Measurements from ENCODE around the gene IFNAR1. TPM values are rescaled to one million over a fixed set of nuclear protein-coding genes. Genes with fewer than 3 reads are reported as not detected.

IFNAR1 gene
- total RNA-seq, 1 donor from 2014 or later = 42.8 TPM

DNA sequence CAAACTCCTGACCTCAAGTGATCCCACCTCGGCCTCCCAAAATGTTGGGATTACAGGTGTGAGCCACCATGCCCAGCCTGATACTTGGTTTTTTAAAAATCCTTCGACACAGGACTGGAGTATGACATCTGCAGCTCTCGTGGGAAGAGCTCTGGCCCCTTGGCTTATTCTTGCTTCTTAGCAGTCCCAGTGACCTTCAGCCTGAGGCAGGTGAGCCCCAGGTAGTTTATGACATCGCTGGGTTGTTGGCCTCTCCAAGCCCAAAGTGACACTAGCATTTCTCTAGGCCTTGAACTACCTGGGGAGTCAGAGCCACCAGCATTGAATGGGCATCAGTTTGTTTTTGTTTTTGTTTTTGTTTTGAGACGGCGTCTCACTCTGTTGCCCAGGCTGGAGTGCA lies 62.5 kb downstream of the IFNAR1 start:
- H3K36me3 Mint-ChIP-seq (ENCODE audit: unreplicated experiment) = no peaks in the 10 kb centered on the region
- DNase-seq (ENCODE audit: extremely low spot score, unreplicated experiment) = no peak
- H3K4me1 Mint-ChIP-seq (ENCODE audit: unreplicated experiment) = peaks cover 16% of the 10 kb centered on the region
- no peak overlapping the region for H3K4me3 Mint-ChIP-seq (ENCODE audit: unreplicated experiment)
- H3K27me3 Mint-ChIP-seq (ENCODE audit: unreplicated experiment) = no peaks in the 10 kb centered on the region
- no peak overlapping the region for H3K27ac Mint-ChIP-seq (ENCODE audit: unreplicated experiment)
- TF ChIP-seq, protein P1, sequence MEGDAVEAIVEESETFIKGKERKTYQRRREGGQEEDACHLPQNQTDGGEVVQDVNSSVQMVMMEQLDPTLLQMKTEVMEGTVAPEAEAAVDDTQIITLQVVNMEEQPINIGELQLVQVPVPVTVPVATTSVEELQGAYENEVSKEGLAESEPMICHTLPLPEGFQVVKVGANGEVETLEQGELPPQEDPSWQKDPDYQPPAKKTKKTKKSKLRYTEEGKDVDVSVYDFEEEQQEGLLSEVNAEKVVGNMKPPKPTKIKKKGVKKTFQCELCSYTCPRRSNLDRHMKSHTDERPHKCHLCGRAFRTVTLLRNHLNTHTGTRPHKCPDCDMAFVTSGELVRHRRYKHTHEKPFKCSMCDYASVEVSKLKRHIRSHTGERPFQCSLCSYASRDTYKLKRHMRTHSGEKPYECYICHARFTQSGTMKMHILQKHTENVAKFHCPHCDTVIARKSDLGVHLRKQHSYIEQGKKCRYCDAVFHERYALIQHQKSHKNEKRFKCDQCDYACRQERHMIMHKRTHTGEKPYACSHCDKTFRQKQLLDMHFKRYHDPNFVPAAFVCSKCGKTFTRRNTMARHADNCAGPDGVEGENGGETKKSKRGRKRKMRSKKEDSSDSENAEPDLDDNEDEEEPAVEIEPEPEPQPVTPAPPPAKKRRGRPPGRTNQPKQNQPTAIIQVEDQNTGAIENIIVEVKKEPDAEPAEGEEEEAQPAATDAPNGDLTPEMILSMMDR (IDR thresholded peaks at IDR 0.05) = no peak
- no peaks in the 10 kb centered on the region for H3K9me3 Mint-ChIP-seq (ENCODE audit: unreplicated experiment)

DNA sequence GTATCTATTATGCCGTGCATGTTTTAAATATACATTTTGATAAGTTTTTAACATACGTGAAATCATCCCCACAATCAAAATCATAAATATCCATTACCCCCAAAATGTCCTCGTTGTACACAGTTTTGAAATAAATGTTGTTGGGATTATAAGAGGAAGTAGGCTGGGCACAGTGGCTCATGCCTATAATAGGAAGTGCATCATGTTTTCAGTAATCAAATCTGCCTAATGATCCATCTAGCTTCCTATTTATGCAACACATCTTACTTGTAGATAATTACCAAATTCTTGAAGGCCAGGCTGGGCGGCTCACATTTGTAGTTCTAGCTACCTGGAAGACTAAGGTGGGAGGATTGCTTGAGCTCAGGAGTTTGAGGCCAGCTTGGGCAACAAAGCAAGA lies 63.4 kb downstream of the IFNAR1 start:
- Mint-ChIP-seq H3K9me3 (ENCODE audit: unreplicated experiment) (no peaks in the 10 kb centered on the region), H3K36me3 (ENCODE audit: unreplicated experiment) (no peaks in the 10 kb centered on the region), H3K4me1 (ENCODE audit: unreplicated experiment) (peaks cover 7% of the 10 kb centered on the region), H3K4me3 (ENCODE audit: unreplicated experiment) (no peak overlapping the region), H3K27ac (ENCODE audit: unreplicated experiment) (no peak overlapping the region), H3K27me3 (ENCODE audit: unreplicated experiment) (no peaks in the 10 kb centered on the region)
- DNase-seq (ENCODE audit: extremely low spot score, unreplicated experiment) = no peak
- TF ChIP-seq, protein P1 (IDR thresholded peaks at IDR 0.05) = no peak

GRCh38 chr21:33390479-33390878 lies 65.7 kb downstream of the IFNAR1 start:
- no peak for DNase-seq (ENCODE audit: extremely low spot score, unreplicated experiment)
- no peaks in the 10 kb centered on the region for H3K9me3 Mint-ChIP-seq (ENCODE audit: unreplicated experiment)
- H3K4me1 Mint-ChIP-seq (ENCODE audit: unreplicated experiment) = peaks cover 3% of the 10 kb centered on the region

DNA sequence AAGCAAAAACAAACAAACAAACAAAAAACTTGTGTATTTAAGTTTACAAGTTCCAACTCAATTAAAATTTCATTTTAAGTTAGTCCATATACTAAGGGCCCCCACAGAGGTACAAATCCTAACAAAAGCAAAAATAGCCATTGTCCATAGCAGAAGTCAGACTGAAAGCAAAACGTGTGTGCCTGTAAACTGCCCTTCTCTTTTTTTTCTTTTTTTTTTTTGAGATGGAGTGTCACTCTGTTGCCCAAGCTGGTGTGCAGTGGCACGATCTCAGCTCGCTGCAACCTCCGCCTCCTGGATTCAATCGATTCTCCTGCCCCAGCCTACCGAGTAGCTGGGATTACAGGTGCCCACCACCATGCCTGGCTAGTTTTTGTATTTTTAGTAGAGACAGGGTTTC lies 66.9 kb downstream of the IFNAR1 start:
- no peak for DNase-seq (ENCODE audit: extremely low spot score, unreplicated experiment)
- no peaks in the 10 kb centered on the region for H3K36me3 Mint-ChIP-seq (ENCODE audit: unreplicated experiment)
- TF ChIP-seq, protein P1 (IDR thresholded peaks at IDR 0.05) = no peak
- no peak overlapping the region for H3K4me3 Mint-ChIP-seq (ENCODE audit: unreplicated experiment)
- peaks cover 13% of the 10 kb centered on the region for H3K4me1 Mint-ChIP-seq (ENCODE audit: unreplicated experiment)
- H3K27me3 Mint-ChIP-seq (ENCODE audit: unreplicated experiment) = no peaks in the 10 kb centered on the region
- H3K27ac Mint-ChIP-seq (ENCODE audit: unreplicated experiment) = no peak overlapping the region
- H3K9me3 Mint-ChIP-seq (ENCODE audit: unreplicated experiment) = no peaks in the 10 kb centered on the region

More at GRCh38 chr21:33390479-33390878, 65.7 kb downstream of the IFNAR1 start:
- TF ChIP-seq, protein P1 (IDR thresholded peaks at IDR 0.05) = no peak
- Mint-ChIP-seq H3K36me3 (ENCODE audit: unreplicated experiment) (no peaks in the 10 kb centered on the region), H3K27ac (ENCODE audit: unreplicated experiment) (no peak overlapping the region), H3K4me3 (ENCODE audit: unreplicated experiment) (no peak overlapping the region), H3K27me3 (ENCODE audit: unreplicated experiment) (no peaks in the 10 kb centered on the region)

GRCh38 chr21:33392284-33392985 lies 67.7 kb downstream of the IFNAR1 start:
- H3K4me1 Mint-ChIP-seq (ENCODE audit: unreplicated experiment) = peaks cover 21% of the 10 kb centered on the region

More at GRCh38 chr21:33392284-33392985, 67.7 kb downstream of the IFNAR1 start:
- no peaks in the 10 kb centered on the region for H3K27me3 Mint-ChIP-seq (ENCODE audit: unreplicated experiment)
- no peak for DNase-seq (ENCODE audit: extremely low spot score, unreplicated experiment)
- TF ChIP-seq, protein P1 (IDR thresholded peaks at IDR 0.05) = no peak
- H3K4me3 Mint-ChIP-seq (ENCODE audit: unreplicated experiment) = no peak overlapping the region
- no peaks in the 10 kb centered on the region for H3K36me3 Mint-ChIP-seq (ENCODE audit: unreplicated experiment)
- no peaks in the 10 kb centered on the region for H3K9me3 Mint-ChIP-seq (ENCODE audit: unreplicated experiment)
- no peak overlapping the region for H3K27ac Mint-ChIP-seq (ENCODE audit: unreplicated experiment)
